ENCODE results near the gene NTPCR.

Gene NTPCR

GRCh38 chr1:233019083-233019482 lies 68.7 kb downstream of the NTPCR start:
- H3K4me2 ChIP-seq (ENCODE audit: insufficient read depth, low read length), result no peak overlapping the region
- no peaks in the 10 kb centered on the region for H3K79me2 ChIP-seq (ENCODE audit: insufficient read depth, low read length)
- no peaks in the 10 kb centered on the region for H4K20me1 ChIP-seq (ENCODE audit: insufficient read depth, low read length)
- no peaks in the 10 kb centered on the region for H3K27me3 ChIP-seq (ENCODE audit: insufficient read depth, low read length, poor library complexity)
- H3K9ac ChIP-seq (ENCODE audit: low read depth, low read length), result no peak overlapping the region
- H3K9me3 ChIP-seq (ENCODE audit: insufficient read depth, low read length, severe bottlenecking), result no peaks in the 10 kb centered on the region
- H3K4me3 ChIP-seq (ENCODE audit: low read depth in 1 of 2, low read length in 2 of 2), result no peak overlapping the region
- no peak for ATAC-seq (ENCODE audit: insufficient read depth, low read depth)
- DNase-seq, result no peak
- H3K4me1 ChIP-seq (ENCODE audit: insufficient read depth, low read length), result peaks cover 70% of the 10 kb centered on the region
- peaks cover 4% of the 10 kb centered on the region; the same call in 1 of the 2 replicates for H3K36me3 ChIP-seq (ENCODE audit: insufficient read depth, low read length)
- peak overlapping the region; percentile 53 for H3K27ac ChIP-seq (ENCODE audit: low read length)
- no peak overlapping the region for H2AFZ ChIP-seq (ENCODE audit: low read depth, low read length)
- TF ChIP-seq CTCF (IDR thresholded peaks at IDR 0.05; ENCODE audit: borderline replicate concordance, extremely low read depth, low read length, poor library complexity, severe bottlenecking), result no peak
- TF ChIP-seq EZH2 (IDR thresholded peaks at IDR 0.05; ENCODE audit: borderline replicate concordance, low read depth, low read length, severe bottlenecking), result no peak

- no peak overlapping the region for H3K9ac ChIP-seq (ENCODE audit: low read depth, low read length)
- peak overlapping the region; percentile 66 for H3K27ac ChIP-seq (ENCODE audit: low read length)
- no peaks in the 10 kb centered on the region for H3K79me2 ChIP-seq (ENCODE audit: insufficient read depth, low read length)
- peaks cover 66% of the 10 kb centered on the region for H3K4me1 ChIP-seq (ENCODE audit: insufficient read depth, low read length)
- no peak for ATAC-seq (ENCODE audit: insufficient read depth, low read depth)
- H2AFZ ChIP-seq (ENCODE audit: low read depth, low read length), result no peak overlapping the region
- no peak for DNase-seq
- no peak overlapping the region for H3K4me2 ChIP-seq (ENCODE audit: insufficient read depth, low read length)
- TF ChIP-seq CTCF (IDR thresholded peaks at IDR 0.05; ENCODE audit: borderline replicate concordance, extremely low read depth, low read length, poor library complexity, severe bottlenecking) (no peak), EZH2 (IDR thresholded peaks at IDR 0.05; ENCODE audit: borderline replicate concordance, low read depth, low read length, severe bottlenecking) (no peak)
- H3K9me3 ChIP-seq (ENCODE audit: insufficient read depth, low read length, severe bottlenecking), result no peaks in the 10 kb centered on the region
- no peak overlapping the region for H3K4me3 ChIP-seq (ENCODE audit: low read depth in 1 of 2, low read length in 2 of 2)
- no peaks in the 10 kb centered on the region for H3K27me3 ChIP-seq (ENCODE audit: insufficient read depth, low read length, poor library complexity)
- peaks cover 4% of the 10 kb centered on the region; the same call in 1 of the 2 replicates for H3K36me3 ChIP-seq (ENCODE audit: insufficient read depth, low read length)
- no peaks in the 10 kb centered on the region for H4K20me1 ChIP-seq (ENCODE audit: insufficient read depth, low read length)
These were observed 69.4 kb downstream of the NTPCR start for GRCh38 chr1:233019778-233020325.

- no peaks in the 10 kb centered on the region for H3K79me2 ChIP-seq (ENCODE audit: insufficient read depth, low read length)
- no peaks in the 10 kb centered on the region for H3K9me3 ChIP-seq (ENCODE audit: insufficient read depth, low read length, severe bottlenecking)
- ATAC-seq (ENCODE audit: insufficient read depth, low read depth) (no peak), DNase-seq (no peak)
- no peaks in the 10 kb centered on the region for H4K20me1 ChIP-seq (ENCODE audit: insufficient read depth, low read length)
- no peaks in the 10 kb centered on the region for H3K27me3 ChIP-seq (ENCODE audit: insufficient read depth, low read length, poor library complexity)
- no peak overlapping the region for H2AFZ ChIP-seq (ENCODE audit: low read depth, low read length)
- H3K27ac ChIP-seq (ENCODE audit: low read length), result peak overlapping the region; percentile 66
- H3K9ac ChIP-seq (ENCODE audit: low read depth, low read length), result no peak overlapping the region
- H3K4me2 ChIP-seq (ENCODE audit: insufficient read depth, low read length), result no peak overlapping the region
- H3K4me1 ChIP-seq (ENCODE audit: insufficient read depth, low read length), result peaks cover 60% of the 10 kb centered on the region
- H3K4me3 ChIP-seq (ENCODE audit: low read depth in 1 of 2, low read length in 2 of 2), result no peak overlapping the region
- TF ChIP-seq CTCF (IDR thresholded peaks at IDR 0.05; ENCODE audit: borderline replicate concordance, extremely low read depth, low read length, poor library complexity, severe bottlenecking) (no peak), EZH2 (IDR thresholded peaks at IDR 0.05; ENCODE audit: borderline replicate concordance, low read depth, low read length, severe bottlenecking) (no peak)
- peaks cover 7% of the 10 kb centered on the region; the same call in 1 of the 2 replicates for H3K36me3 ChIP-seq (ENCODE audit: insufficient read depth, low read length)
These were observed 70.0 kb downstream of the NTPCR start for GRCh38 chr1:233020426-233020825.

Measured in DND-41 (cell line).